K562 (cell line): ENCODE data around the gene CPSF6. TPM values are rescaled to one million over a fixed set of nuclear protein-coding genes. Genes with fewer than 3 reads are reported as not detected.

ENCODE experiments used
- BHLHE40 ChIP-seq: IDR thresholded peaks from 2 replicates; pipeline ENCODE4 v1.6.1; 2011; ENCODE audit warnings: low read length, improper control_type of control experiment
- CGGBP1 ChIP-seq: fragments of 250-450 bp; sonication (Bioruptor Pico); IDR thresholded peaks from 2 replicates; pipeline ENCODE4 v1.9.0; 2021; ENCODE audit warnings: mild to moderate bottlenecking
- CHCHD3 ChIP-seq: fragments of 250-450 bp; sonication (Bioruptor Pico); IDR thresholded peaks from 2 replicates; pipeline ENCODE4 v2.1.2; 2022; ENCODE audit warnings: mild to moderate bottlenecking
- ETS1 ChIP-seq: conservative IDR thresholded peaks from 2 replicates; pipeline ENCODE4 v1.6.1; 2011; ENCODE audit warnings: low read depth, mild to moderate bottlenecking, low read length; ENCODE audit not compliant: control insufficient read depth
- TCF7L2 ChIP-seq: fragments of 150-350 bp; IDR thresholded peaks from 2 replicates; pipeline ENCODE4 v1.6.1; 2016; ENCODE audit warnings: low read depth, mild to moderate bottlenecking, low read length, moderate library complexity
- TFE3 ChIP-seq: fragments of 450-650 bp; formaldehyde crosslinking; IDR thresholded peaks from 2 replicates; pipeline ENCODE4 v1.4.0; 2020; ENCODE audit warnings: mild to moderate bottlenecking, mixed read lengths
- TRIM25 ChIP-seq: fragments of 450-650 bp; IDR thresholded peaks from 2 replicates; pipeline ENCODE4 v1.7.0; 2016; ENCODE audit warnings: borderline replicate concordance
- UBTF ChIP-seq, 2 experiments: IDR thresholded peaks; 2 replicates each; pipeline ENCODE4 v1.6.1; 2012; ENCODE audit warnings: improper control_type of control experiment in 2 of 2, low read depth in 2 of 2, low read length in 2 of 2, borderline replicate concordance in 1 of 2
- VEZF1 ChIP-seq: fragments of 200-800 bp; sonication (Bioruptor generic); IDR thresholded peaks from 2 replicates; pipeline ENCODE4 v1.6.1; 2017; ENCODE audit warnings: missing genetic modification characterization, missing compliant biosample characterization
- ZBTB11 ChIP-seq, 3 experiments: fragments of 200-800 bp in 1 of 3; fragments of 250-450 bp in 1 of 3; fragments of 450-650 bp in 1 of 3; sonication (Bioruptor Pico) in 1 of 3; sonication (Bioruptor generic) in 1 of 3; formaldehyde crosslinking in 1 of 3; IDR thresholded peaks; 2 replicates each; pipeline versions ENCODE4 v1.6.1 to v1.8.0; 2016 to 2022; ENCODE audit warnings: mild to moderate bottlenecking in 2 of 3, missing genetic modification characterization in 2 of 3, missing compliant biosample characterization in 1 of 3, moderate library complexity in 1 of 3
- ZBTB7A ChIP-seq: IDR thresholded peaks from 2 replicates; pipeline ENCODE4 v1.6.1; 2011; ENCODE audit warnings: low read depth, mild to moderate bottlenecking, low read length, moderate library complexity, borderline replicate concordance; ENCODE audit not compliant: control insufficient read depth
- polyA plus RNA-seq, 8 experiments: library from polyadenylated mRNA; depleted of rRNA in 4 of 8; stranded (reverse) in 5 of 8; unstranded in 3 of 8; fragments of >200 nt; fragmentation: Nextera tagmentation in 2 of 8; fragmentation: Illumina TruSeq in 1 of 8; extraction: Ambion mirVana in 2 of 8; extraction: Trizol in 1 of 8; gene quantifications; 2 replicates each; pipeline versions ENCODE4 v1.2.1 to v1.2.3, GENCODE V29; 2011 to 2014; ENCODE audit warnings: inconsistent platforms in 1 of 8, missing spikeins in 1 of 8
- total RNA-seq, 7 experiments: library from RNA; depleted of rRNA in 6 of 7; stranded (reverse); fragments of >200 nt in 6 of 7; fragmentation: Illumina TruSeq in 2 of 7; extraction: Trizol in 2 of 7; gene quantifications; 2 replicates each; pipeline versions ENCODE4 v1.2.1 to v1.2.3, GENCODE V29; 2011 to 2021; ENCODE audit warnings: low replicate concordance in 1 of 7

Gene CPSF6
- total and polyA plus RNA-seq, 9 of the 15 experiments (the other 6 are each of a cell fraction or from before 2014, with no cell fraction given): 34.3 to 129 (median 77.8) TPM

GRCh38 chr12:69239352-69239921, at the start of gene CPSF6 (continued):
- no peak; a peak in 1 of 6 replicates for TF ChIP-seq ZBTB11 (CRISPR knock-in tag; IDR thresholded peaks at IDR 0.05)
- TF ChIP-seq UBTF (IDR thresholded peaks at IDR 0.05; ENCODE audit: borderline replicate concordance in 1 of 2, low read depth in 2 of 2, low read length in 2 of 2): no peak
- TF ChIP-seq VEZF1 (CRISPR knock-in tag): peak; percentile 97
- TF ChIP-seq CHCHD3: no peak
- TF ChIP-seq ETS1: peak; percentile 48; the same call in 1 of the 2 replicates
- TF ChIP-seq CGGBP1: peak; percentile 96
- no peak for TF ChIP-seq TCF7L2
- no peak for TF ChIP-seq TFE3 (CRISPR knock-in tag)
- no peak for TF ChIP-seq BHLHE40
- peak; percentile 68 for TF ChIP-seq ZBTB7A
- no peak for TF ChIP-seq TRIM25
